KOPT-K1 (cell line): ENCODE measurements around the gene LHFPL3.

Experiments used
- H3K27ac ChIP-seq: fragments of 200-600 bp; sonication (generic); 2 replicates; pipeline ENCODE4 v1.5.1; 2016; ENCODE audit warnings: antibody characterized with exemption, mild to moderate bottlenecking, low read depth, low read length; ENCODE audit not compliant: poor library complexity, severe bottlenecking
- H3K36me3 ChIP-seq: fragments of 200-600 bp; sonication (generic); 2 replicates; pipeline ENCODE4 v1.5.1; 2017; ENCODE audit warnings: antibody characterized with exemption, mild to moderate bottlenecking, low read length, moderate library complexity; ENCODE audit not compliant: insufficient read depth
- H3K9me3 ChIP-seq: fragments of 200-600 bp; sonication (generic); 2 replicates; pipeline ENCODE4 v1.5.1; 2017; ENCODE audit warnings: antibody characterized with exemption, low read length, mild to moderate bottlenecking; ENCODE audit not compliant: insufficient read depth, poor library complexity, severe bottlenecking

Gene LHFPL3

GRCh38 chr7:104412911-104413310 is 84.5 kb downstream of the LHFPL3 start:
- H3K27ac ChIP-seq = no peak overlapping the region

GRCh38 chr7:104414216-104414615 is 85.8 kb downstream of the LHFPL3 start:
- H3K9me3 ChIP-seq = no peaks in the 10 kb centered on the region
- no peaks in the 10 kb centered on the region for H3K36me3 ChIP-seq
- H3K27ac ChIP-seq = no peak overlapping the region

More at GRCh38 chr7:104412911-104413310, 84.5 kb downstream of the LHFPL3 start:
- Histone ChIP-seq H3K36me3 (no peaks in the 10 kb centered on the region), H3K9me3 (no peaks in the 10 kb centered on the region)

- Histone ChIP-seq H3K36me3 (no peaks in the 10 kb centered on the region), H3K9me3 (no peaks in the 10 kb centered on the region), H3K27ac (no peak overlapping the region)
Measured at GRCh38 chr7:104415700-104416099, 87.3 kb downstream of the LHFPL3 start.

GRCh38 chr7:104416866-104417393 is 88.5 kb downstream of the LHFPL3 start:
- H3K9me3 ChIP-seq = no peaks in the 10 kb centered on the region
- no peaks in the 10 kb centered on the region for H3K36me3 ChIP-seq

GRCh38 chr7:104431930-104432329 is 103.5 kb downstream of the LHFPL3 start:
- Histone ChIP-seq H3K27ac (no peak overlapping the region), H3K9me3 (no peaks in the 10 kb centered on the region)

More at GRCh38 chr7:104416866-104417393, 88.5 kb downstream of the LHFPL3 start:
- H3K27ac ChIP-seq = no peak overlapping the region

GRCh38 chr7:104434129-104434528 is 105.7 kb downstream of the LHFPL3 start:
- no peaks in the 10 kb centered on the region for H3K9me3 ChIP-seq
- H3K36me3 ChIP-seq = no peaks in the 10 kb centered on the region
- H3K27ac ChIP-seq = no peak overlapping the region

More at GRCh38 chr7:104431930-104432329, 103.5 kb downstream of the LHFPL3 start:
- no peaks in the 10 kb centered on the region for H3K36me3 ChIP-seq

GRCh38 chr7:104442481-104442880 is 114.1 kb downstream of the LHFPL3 start:
- H3K9me3 ChIP-seq = no peaks in the 10 kb centered on the region
- no peaks in the 10 kb centered on the region for H3K36me3 ChIP-seq
- no peak overlapping the region for H3K27ac ChIP-seq

GRCh38 chr7:104444017-104444416 is 115.6 kb downstream of the LHFPL3 start:
- Histone ChIP-seq H3K9me3 (no peaks in the 10 kb centered on the region), H3K27ac (no peak overlapping the region), H3K36me3 (no peaks in the 10 kb centered on the region)

GRCh38 chr7:104445393-104445792 is 117.0 kb downstream of the LHFPL3 start:
- Histone ChIP-seq H3K27ac (no peak overlapping the region), H3K36me3 (no peaks in the 10 kb centered on the region), H3K9me3 (no peaks in the 10 kb centered on the region)

GRCh38 chr7:104450861-104451260 is 122.5 kb downstream of the LHFPL3 start:
- no peaks in the 10 kb centered on the region for H3K36me3 ChIP-seq
- no peaks in the 10 kb centered on the region for H3K9me3 ChIP-seq
- H3K27ac ChIP-seq = no peak overlapping the region

- Histone ChIP-seq H3K9me3 (no peaks in the 10 kb centered on the region), H3K36me3 (no peaks in the 10 kb centered on the region), H3K27ac (no peak overlapping the region)
Measured at GRCh38 chr7:104453190-104453589, 124.8 kb downstream of the LHFPL3 start.

- no peak overlapping the region for H3K27ac ChIP-seq
- H3K36me3 ChIP-seq = no peaks in the 10 kb centered on the region
- peaks cover 5% of the 10 kb centered on the region for H3K9me3 ChIP-seq
Measured at GRCh38 chr7:104458875-104459274, 130.5 kb downstream of the LHFPL3 start.

- H3K36me3 ChIP-seq = no peaks in the 10 kb centered on the region
- H3K27ac ChIP-seq = no peak overlapping the region
- peaks cover 7% of the 10 kb centered on the region for H3K9me3 ChIP-seq
Measured at GRCh38 chr7:104469166-104469820, 140.9 kb downstream of the LHFPL3 start.

- no peak overlapping the region for H3K27ac ChIP-seq
- no peaks in the 10 kb centered on the region for H3K9me3 ChIP-seq
- no peaks in the 10 kb centered on the region for H3K36me3 ChIP-seq
Measured at GRCh38 chr7:104480529-104480928, 152.1 kb downstream of the LHFPL3 start.

- H3K36me3 ChIP-seq = no peaks in the 10 kb centered on the region
- no peak overlapping the region for H3K27ac ChIP-seq
- no peaks in the 10 kb centered on the region for H3K9me3 ChIP-seq
Measured at GRCh38 chr7:104482362-104483037, 154.1 kb downstream of the LHFPL3 start.

GRCh38 chr7:104486931-104487330 is 158.5 kb downstream of the LHFPL3 start:
- no peaks in the 10 kb centered on the region for H3K36me3 ChIP-seq
- H3K27ac ChIP-seq = no peak overlapping the region
- no peaks in the 10 kb centered on the region for H3K9me3 ChIP-seq
